NOMO-1 treated with DMSO at 0.1 percent for 48 hours (cell line): ENCODE measurements around the gene CCDC47.

ENCODE experiments used
- DNase-seq: peaks from one replicate; lab custom pipeline; 2025; ENCODE audit not compliant: unreplicated experiment; lab: John Stamatoyannopoulos, UW

Gene CCDC47

GRCh38 chr17:63699638-63700527 is 73.5 kb downstream of the CCDC47 start, which contains the start of gene LIMD2:
Gene LIMD2 (minus strand): TSS chr17:63700125. CDS start chr17:63699298, 827 bp downstream.
- DNase-seq = no peak

- peak; percentile 56 for DNase-seq
These were observed 74.3 kb downstream of the CCDC47 start for GRCh38 chr17:63698886-63699637.

- DNase-seq = peak; percentile 10
These were observed 75.0 kb downstream of the CCDC47 start for GRCh38 chr17:63698381-63698885.

GRCh38 chr17:63697341-63698286 is 75.8 kb downstream of the CCDC47 start:
- peak; percentile 87 for DNase-seq

DNA sequence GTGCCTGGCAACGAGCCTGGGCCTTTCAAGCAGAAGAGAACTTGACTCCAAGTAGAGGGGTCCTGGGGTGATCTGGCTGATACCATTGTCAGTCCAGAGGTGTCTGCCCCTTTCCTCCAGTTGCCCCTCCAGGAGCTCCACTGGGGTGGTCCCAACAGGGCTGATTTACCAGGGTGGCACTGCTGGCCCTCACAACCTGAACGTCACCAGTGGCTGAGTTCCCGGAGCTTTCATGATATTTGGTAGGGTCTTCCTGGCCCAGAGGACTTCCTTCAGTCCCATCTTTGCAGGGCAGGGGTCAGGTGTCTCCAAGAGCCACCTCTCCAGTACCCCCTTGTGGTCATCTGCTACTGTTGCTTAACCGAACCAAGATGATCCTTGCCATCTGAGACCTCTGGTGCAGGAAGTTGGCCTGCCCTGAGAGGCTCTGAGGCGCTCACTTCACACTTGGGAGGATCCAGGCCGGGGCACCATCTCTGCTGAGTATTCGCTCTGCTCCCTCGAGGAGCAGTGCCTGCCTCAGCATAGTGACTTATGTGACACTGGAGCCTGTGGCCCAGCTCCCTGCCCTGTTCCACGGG is 76.9 kb downstream of the CCDC47 start:
- peak; percentile 40 for DNase-seq

DNA sequence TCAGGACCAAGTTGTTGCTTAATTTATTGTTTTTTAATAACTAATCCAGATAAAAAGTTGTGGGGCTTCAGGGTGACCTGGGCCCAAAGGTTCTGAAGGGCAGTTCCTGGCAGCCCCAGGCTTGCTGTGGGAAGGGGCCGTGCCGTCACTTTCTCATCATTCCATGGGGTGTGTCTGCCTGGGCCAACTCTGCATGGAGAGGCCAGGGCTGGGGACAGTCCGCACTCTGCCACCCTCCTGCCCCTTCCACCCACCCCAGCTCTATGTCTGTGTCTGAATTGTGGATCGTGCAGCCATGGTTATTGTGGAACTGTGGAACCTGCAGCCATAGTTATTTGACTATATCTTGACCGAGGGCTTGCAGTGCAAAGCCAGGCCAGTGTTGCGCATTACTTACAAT is 77.5 kb downstream of the CCDC47 start:
- no peak for DNase-seq
